ENCODE measurements around the gene SELE.

DNA sequence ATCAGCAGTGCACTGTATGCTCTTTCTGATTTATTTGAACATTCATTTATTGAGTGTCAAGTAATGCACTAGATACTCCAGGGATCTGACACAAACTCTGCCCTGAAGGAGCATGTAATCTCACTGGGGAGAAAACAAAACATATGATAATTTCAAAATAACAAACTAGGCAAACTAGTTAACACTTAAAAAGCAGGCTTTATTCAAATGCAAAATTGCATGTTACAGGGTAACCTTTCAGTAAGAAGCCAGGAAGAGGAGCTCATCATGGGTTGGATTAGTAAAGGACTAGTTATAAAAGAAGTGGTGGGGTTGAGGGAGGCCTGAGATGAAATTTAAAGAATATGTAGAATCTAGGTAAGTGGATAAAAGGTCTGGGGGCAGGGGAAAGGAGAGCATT, 43.4 kb downstream of the SELE start:
- TF ChIP-seq, protein P1, sequence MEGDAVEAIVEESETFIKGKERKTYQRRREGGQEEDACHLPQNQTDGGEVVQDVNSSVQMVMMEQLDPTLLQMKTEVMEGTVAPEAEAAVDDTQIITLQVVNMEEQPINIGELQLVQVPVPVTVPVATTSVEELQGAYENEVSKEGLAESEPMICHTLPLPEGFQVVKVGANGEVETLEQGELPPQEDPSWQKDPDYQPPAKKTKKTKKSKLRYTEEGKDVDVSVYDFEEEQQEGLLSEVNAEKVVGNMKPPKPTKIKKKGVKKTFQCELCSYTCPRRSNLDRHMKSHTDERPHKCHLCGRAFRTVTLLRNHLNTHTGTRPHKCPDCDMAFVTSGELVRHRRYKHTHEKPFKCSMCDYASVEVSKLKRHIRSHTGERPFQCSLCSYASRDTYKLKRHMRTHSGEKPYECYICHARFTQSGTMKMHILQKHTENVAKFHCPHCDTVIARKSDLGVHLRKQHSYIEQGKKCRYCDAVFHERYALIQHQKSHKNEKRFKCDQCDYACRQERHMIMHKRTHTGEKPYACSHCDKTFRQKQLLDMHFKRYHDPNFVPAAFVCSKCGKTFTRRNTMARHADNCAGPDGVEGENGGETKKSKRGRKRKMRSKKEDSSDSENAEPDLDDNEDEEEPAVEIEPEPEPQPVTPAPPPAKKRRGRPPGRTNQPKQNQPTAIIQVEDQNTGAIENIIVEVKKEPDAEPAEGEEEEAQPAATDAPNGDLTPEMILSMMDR (IDR thresholded peaks at IDR 0.05), result no peak
- TF ChIP-seq POLR2A (IDR thresholded peaks at IDR 0.05), result no peak
